HEK293 (cell line): Measurements from ENCODE around the gene NUAK1.

Experiments
- CTCF ChIA-PET: fragments of 350-600 bp; formaldehyde crosslinking; extraction: SDS; loops from one replicate; lab custom pipeline; 2021; ENCODE audit warnings: antibody characterized with exemption; lab: Yijun Ruan, JAX
- POLR2A ChIA-PET: fragments of 300-600 bp; formaldehyde crosslinking; extraction: SDS; loops from one replicate; lab custom pipeline; 2020; ENCODE audit warnings: antibody characterized with exemption, inconsistent platforms; lab: Yijun Ruan, JAX
- H3K27ac ChIP-seq: fragments of 200-500 bp; sonication (Bioruptor generic); 2 replicates; pipeline ENCODE4 v1.5.1; 2014; ENCODE audit warnings: low read depth, low read length, control low read depth, inconsistent platforms; ENCODE audit errors: extremely low read depth
- H3K36me3 ChIP-seq, 2 experiments: fragments of 200-500 bp in 1 of 2; sonication (Bioruptor generic) in 1 of 2; 1 replicate in 1 of 2; 2 replicates in 1 of 2; pipeline ENCODE4 v1.5.1; 2014 to 2017; ENCODE audit warnings: inconsistent platforms in 2 of 2, low read length in 2 of 2; ENCODE audit not compliant: control insufficient read depth in 2 of 2, insufficient read depth in 1 of 2
- H3K4me1 ChIP-seq: fragments of 200-500 bp; sonication (Bioruptor generic); 2 replicates; pipeline ENCODE4 v1.5.1; 2014; ENCODE audit warnings: mild to moderate bottlenecking, low read length, inconsistent platforms; ENCODE audit not compliant: control insufficient read depth, insufficient read depth
- H3K4me3 ChIP-seq: 2 replicates; pipeline ENCODE4 v1.5.1; 2011; ENCODE audit warnings: low read depth, mild to moderate bottlenecking, control low read depth, low read length, moderate library complexity
- H3K9me3 ChIP-seq: fragments of 200-500 bp; sonication (Bioruptor generic); 2 replicates; pipeline ENCODE4 v1.5.1; 2014; ENCODE audit warnings: low read depth, low read length, inconsistent platforms; ENCODE audit not compliant: control insufficient read depth, insufficient read depth
- GLI2 ChIP-seq: fragments of 450-650 bp; formaldehyde crosslinking; IDR thresholded peaks from 2 replicates; pipeline ENCODE4; 2017; ENCODE audit warnings: missing biosample characterization, missing genetic modification characterization, low read depth, borderline replicate concordance
- IKZF3 ChIP-seq: fragments of 450-650 bp; IDR thresholded peaks from 2 replicates; pipeline ENCODE4 v1.5.0; 2018; ENCODE audit warnings: missing biosample characterization, mild to moderate bottlenecking, missing genetic modification characterization, moderate library complexity
- KLF10 ChIP-seq: fragments of 450-650 bp; IDR thresholded peaks from 2 replicates; pipeline ENCODE4 v1.5.1; 2018; ENCODE audit warnings: missing biosample characterization, mild to moderate bottlenecking, missing genetic modification characterization
- KLF9 ChIP-seq: fragments of 450-650 bp; formaldehyde crosslinking; IDR thresholded peaks from 2 replicates; pipeline ENCODE4 v1.5.1; 2016; ENCODE audit warnings: missing biosample characterization, missing genetic modification characterization, low read depth
- PRDM1 ChIP-seq: fragments of 450-650 bp; formaldehyde crosslinking; IDR thresholded peaks from 2 replicates; pipeline ENCODE4; 2016; ENCODE audit warnings: missing biosample characterization, missing genetic modification characterization
- YY1 ChIP-seq: fragments of 450-650 bp; formaldehyde crosslinking; IDR thresholded peaks from 2 replicates; pipeline ENCODE4 v1.5.1; 2018; ENCODE audit warnings: missing biosample characterization, missing genetic modification characterization
- ZBTB48 ChIP-seq: fragments of 450-650 bp; formaldehyde crosslinking; IDR thresholded peaks from 2 replicates; pipeline ENCODE4 v1.5.1; 2016; ENCODE audit warnings: missing biosample characterization, missing genetic modification characterization
- ZBTB7A ChIP-seq: fragments of 450-650 bp; formaldehyde crosslinking; IDR thresholded peaks from 2 replicates; pipeline ENCODE4 v1.5.1; 2016; ENCODE audit warnings: low read depth, missing biosample characterization, missing genetic modification characterization
- ZFP3 ChIP-seq: fragments of 450-650 bp; formaldehyde crosslinking; IDR thresholded peaks from 2 replicates; pipeline ENCODE4 v1.5.1; 2016; ENCODE audit warnings: low read depth, missing biosample characterization, missing genetic modification characterization
- ZNF10 ChIP-seq: fragments of 450-650 bp; formaldehyde crosslinking; IDR thresholded peaks from 2 replicates; pipeline ENCODE4 v1.5.1; 2017; ENCODE audit warnings: missing biosample characterization, missing genetic modification characterization
- ZNF146 ChIP-seq: fragments of 450-650 bp; formaldehyde crosslinking; IDR thresholded peaks from 2 replicates; pipeline ENCODE4 v1.5.1; 2016; ENCODE audit warnings: missing biosample characterization, missing genetic modification characterization
- ZNF16 ChIP-seq: fragments of 450-650 bp; formaldehyde crosslinking; IDR thresholded peaks from 2 replicates; pipeline ENCODE4 v1.5.1; 2016; ENCODE audit warnings: low read depth, missing biosample characterization, missing genetic modification characterization
- ZNF362 ChIP-seq: fragments of 450-650 bp; formaldehyde crosslinking; IDR thresholded peaks from 2 replicates; pipeline ENCODE4 v1.5.1; 2016; ENCODE audit warnings: missing biosample characterization, missing genetic modification characterization
- ZNF529 ChIP-seq: fragments of 450-650 bp; formaldehyde crosslinking; IDR thresholded peaks from 2 replicates; pipeline ENCODE4 v1.5.1; 2017; ENCODE audit warnings: missing genetic modification characterization, missing biosample characterization; ENCODE audit not compliant: insufficient replicate concordance
- ZNF558 ChIP-seq: fragments of 450-650 bp; formaldehyde crosslinking; IDR thresholded peaks from 2 replicates; pipeline ENCODE4 v1.5.1; 2016; ENCODE audit warnings: missing biosample characterization, missing genetic modification characterization
- ZNF561 ChIP-seq: fragments of 450-650 bp; IDR thresholded peaks from 2 replicates; pipeline ENCODE4 v1.5.1; 2018; ENCODE audit warnings: missing biosample characterization, missing genetic modification characterization, borderline replicate concordance
- ZNF580 ChIP-seq: fragments of 450-650 bp; formaldehyde crosslinking; IDR thresholded peaks from 2 replicates; pipeline ENCODE4 v1.5.1; 2016; ENCODE audit warnings: missing biosample characterization, missing genetic modification characterization
- ZNF645 ChIP-seq: fragments of 450-650 bp; formaldehyde crosslinking; IDR thresholded peaks from 2 replicates; pipeline ENCODE4; 2016; ENCODE audit warnings: missing biosample characterization, missing genetic modification characterization
- ZNF677 ChIP-seq: fragments of 450-650 bp; IDR thresholded peaks from 2 replicates; pipeline ENCODE4 v1.5.0; 2018; ENCODE audit warnings: missing biosample characterization, mild to moderate bottlenecking, missing genetic modification characterization, moderate library complexity
- ZXDB ChIP-seq: fragments of 450-650 bp; formaldehyde crosslinking; IDR thresholded peaks from 2 replicates; pipeline ENCODE4 v1.5.1; 2016; ENCODE audit warnings: missing biosample characterization, missing genetic modification characterization
- TF ChIP-seq, protein P1 (sequence below): sonication (generic); formaldehyde crosslinking; IDR thresholded peaks from 2 replicates; pipeline ENCODE4 v1.8.1; 2022; ENCODE audit warnings: mild to moderate bottlenecking, moderate library complexity, missing genetic modification reagents
- TF ChIP-seq, protein P2 (sequence below): fragments of 450-650 bp; formaldehyde crosslinking; IDR thresholded peaks from 2 replicates; pipeline ENCODE4 v1.5.1; 2016; ENCODE audit warnings: missing biosample characterization, missing genetic modification characterization
- TF ChIP-seq, protein P3 (sequence below): fragments of 450-650 bp; formaldehyde crosslinking; conservative IDR thresholded peaks from 2 replicates; pipeline ENCODE4 v1.5.1; 2016; ENCODE audit warnings: low read depth, missing biosample characterization, missing genetic modification characterization

NUAK1 gene

DNA sequence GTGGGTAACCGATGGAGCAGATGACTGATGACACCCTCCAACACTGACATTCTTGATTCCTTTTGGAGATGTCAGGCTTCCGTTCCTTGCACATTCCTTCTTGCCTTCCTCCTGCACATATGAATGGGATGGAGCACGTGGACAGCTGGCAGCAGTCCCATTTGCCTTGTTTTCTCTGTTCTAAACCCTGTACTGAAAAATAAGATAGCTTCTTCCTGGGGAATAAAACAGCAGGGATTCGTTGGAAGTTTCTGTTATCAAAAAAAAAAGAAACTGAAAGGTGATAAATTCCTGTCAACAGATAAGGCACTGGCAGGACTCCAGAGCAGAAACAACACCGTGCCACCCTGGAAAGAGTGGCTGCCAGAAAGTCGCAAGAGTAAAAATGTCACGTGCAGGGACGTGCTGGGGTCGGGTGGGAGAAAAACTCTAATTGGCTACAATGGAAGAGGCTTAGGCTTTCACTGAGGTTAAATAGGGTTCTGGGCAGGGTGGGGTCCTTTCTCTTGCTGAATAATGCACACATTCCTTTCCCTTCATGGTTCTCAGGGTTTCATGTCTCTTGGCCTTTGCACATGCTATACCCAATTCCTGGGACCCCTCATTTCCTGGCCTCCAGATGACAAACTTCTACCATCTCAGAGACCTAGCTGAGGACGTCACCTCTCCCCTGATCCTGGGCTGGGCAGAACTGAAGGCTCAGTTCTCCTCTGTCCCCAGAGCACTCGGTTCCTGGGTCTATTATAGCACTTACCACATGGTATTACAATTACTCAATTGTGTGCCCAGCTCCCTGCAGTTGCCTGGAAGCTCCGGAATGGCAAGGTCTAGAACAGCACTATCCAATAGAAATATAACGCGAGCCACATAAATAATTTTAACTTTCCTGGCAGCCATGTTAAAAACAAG is 7.0 kb upstream of the NUAK1 start (continued):
- TF ChIP-seq ZNF580 (tag by site-specific recombination) (peak; percentile 10; the same call in 1 of the 2 replicates), IKZF3 (tag by site-specific recombination) (peak; percentile 70), ZBTB48 (tag by site-specific recombination) (peak; percentile 33; the same call in 1 of the 2 replicates), ZXDB (tag by site-specific recombination) (peak; percentile 91), ZNF561 (tag by site-specific recombination) (peak; percentile 91), ZNF677 (tag by site-specific recombination) (no peak), KLF10 (0 out of 2 replicates have a peak, but pooled peaks have one; percentile 25), ZNF16 (tag by site-specific recombination) (no peak), PRDM1 (tag by site-specific recombination) (peak; percentile 77), ZNF529 (tag by site-specific recombination) (no peak), ZNF362 (tag by site-specific recombination) (no peak)
- TF ChIP-seq, protein P1, sequence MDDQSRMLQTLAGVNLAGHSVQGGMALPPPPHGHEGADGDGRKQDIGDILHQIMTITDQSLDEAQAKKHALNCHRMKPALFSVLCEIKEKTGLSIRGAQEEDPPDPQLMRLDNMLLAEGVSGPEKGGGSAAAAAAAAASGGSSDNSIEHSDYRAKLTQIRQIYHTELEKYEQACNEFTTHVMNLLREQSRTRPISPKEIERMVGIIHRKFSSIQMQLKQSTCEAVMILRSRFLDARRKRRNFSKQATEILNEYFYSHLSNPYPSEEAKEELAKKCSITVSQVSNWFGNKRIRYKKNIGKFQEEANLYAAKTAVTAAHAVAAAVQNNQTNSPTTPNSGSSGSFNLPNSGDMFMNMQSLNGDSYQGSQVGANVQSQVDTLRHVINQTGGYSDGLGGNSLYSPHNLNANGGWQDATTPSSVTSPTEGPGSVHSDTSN: no peak
- TF ChIP-seq, protein P2, sequence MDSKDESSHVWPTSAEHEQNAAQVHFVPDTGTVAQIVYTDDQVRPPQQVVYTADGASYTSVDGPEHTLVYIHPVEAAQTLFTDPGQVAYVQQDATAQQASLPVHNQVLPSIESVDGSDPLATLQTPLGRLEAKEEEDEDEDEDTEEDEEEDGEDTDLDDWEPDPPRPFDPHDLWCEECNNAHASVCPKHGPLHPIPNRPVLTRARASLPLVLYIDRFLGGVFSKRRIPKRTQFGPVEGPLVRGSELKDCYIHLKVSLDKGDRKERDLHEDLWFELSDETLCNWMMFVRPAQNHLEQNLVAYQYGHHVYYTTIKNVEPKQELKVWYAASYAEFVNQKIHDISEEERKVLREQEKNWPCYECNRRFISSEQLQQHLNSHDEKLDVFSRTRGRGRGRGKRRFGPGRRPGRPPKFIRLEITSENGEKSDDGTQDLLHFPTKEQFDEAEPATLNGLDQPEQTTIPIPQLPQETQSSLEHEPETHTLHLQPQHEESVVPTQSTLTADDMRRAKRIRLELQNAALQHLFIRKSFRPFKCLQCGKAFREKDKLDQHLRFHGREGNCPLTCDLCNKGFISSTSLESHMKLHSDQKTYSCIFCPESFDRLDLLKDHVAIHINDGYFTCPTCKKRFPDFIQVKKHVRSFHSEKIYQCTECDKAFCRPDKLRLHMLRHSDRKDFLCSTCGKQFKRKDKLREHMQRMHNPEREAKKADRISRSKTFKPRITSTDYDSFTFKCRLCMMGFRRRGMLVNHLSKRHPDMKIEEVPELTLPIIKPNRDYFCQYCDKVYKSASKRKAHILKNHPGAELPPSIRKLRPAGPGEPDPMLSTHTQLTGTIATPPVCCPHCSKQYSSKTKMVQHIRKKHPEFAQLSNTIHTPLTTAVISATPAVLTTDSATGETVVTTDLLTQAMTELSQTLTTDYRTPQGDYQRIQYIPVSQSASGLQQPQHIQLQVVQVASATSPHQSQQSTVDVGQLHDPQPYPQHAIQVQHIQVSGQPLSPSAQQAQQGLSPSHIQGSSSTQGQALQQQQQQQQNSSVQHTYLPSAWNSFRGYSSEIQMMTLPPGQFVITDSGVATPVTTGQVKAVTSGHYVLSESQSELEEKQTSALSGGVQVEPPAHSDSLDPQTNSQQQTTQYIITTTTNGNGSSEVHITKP (tag by site-specific recombination): peak; percentile 55

DNA sequence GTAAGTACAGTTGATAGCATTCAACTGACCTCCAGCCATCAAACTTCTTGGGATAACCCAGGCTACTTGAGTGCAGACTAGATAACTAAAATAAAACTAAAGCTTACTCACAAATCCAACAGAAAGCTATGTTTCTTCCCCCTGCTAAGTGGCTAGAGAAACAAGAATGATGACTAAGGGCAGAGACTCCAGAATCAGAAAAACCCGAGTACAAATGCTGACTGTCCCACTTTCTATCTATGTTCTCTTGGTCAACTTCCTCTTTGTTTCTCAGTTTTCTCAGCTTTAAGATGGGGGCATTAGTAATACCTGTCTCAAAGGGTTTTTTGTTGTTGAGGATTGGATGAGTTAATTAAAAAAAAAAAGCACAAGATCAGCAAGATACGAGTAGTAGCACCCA is 6.1 kb upstream of the NUAK1 start:
- no peak overlapping the region for H3K4me3 ChIP-seq
- H3K9me3 ChIP-seq: no peaks in the 10 kb centered on the region
- no peaks in the 10 kb centered on the region for H3K36me3 ChIP-seq
- POLR2A ChIA-PET: no interaction called here
- CTCF ChIA-PET: interaction anchor here (0.7 to 2.7 kb wide), 5 partner anchors 9 to 1339 kb away, joined by 6 to 8 read pairs (median 6); no protein-coding TSS in a partner anchor
- H3K27ac ChIP-seq: no peak overlapping the region
- H3K4me1 ChIP-seq: peaks cover 28% of the 10 kb centered on the region
- no peak for TF ChIP-seq ZFP3 (tag by site-specific recombination)
- TF ChIP-seq ZNF645 (tag by site-specific recombination): no peak
- no peak for TF ChIP-seq ZNF146 (tag by site-specific recombination)
- TF ChIP-seq YY1 (tag by site-specific recombination): no peak
- TF ChIP-seq, protein P3, sequence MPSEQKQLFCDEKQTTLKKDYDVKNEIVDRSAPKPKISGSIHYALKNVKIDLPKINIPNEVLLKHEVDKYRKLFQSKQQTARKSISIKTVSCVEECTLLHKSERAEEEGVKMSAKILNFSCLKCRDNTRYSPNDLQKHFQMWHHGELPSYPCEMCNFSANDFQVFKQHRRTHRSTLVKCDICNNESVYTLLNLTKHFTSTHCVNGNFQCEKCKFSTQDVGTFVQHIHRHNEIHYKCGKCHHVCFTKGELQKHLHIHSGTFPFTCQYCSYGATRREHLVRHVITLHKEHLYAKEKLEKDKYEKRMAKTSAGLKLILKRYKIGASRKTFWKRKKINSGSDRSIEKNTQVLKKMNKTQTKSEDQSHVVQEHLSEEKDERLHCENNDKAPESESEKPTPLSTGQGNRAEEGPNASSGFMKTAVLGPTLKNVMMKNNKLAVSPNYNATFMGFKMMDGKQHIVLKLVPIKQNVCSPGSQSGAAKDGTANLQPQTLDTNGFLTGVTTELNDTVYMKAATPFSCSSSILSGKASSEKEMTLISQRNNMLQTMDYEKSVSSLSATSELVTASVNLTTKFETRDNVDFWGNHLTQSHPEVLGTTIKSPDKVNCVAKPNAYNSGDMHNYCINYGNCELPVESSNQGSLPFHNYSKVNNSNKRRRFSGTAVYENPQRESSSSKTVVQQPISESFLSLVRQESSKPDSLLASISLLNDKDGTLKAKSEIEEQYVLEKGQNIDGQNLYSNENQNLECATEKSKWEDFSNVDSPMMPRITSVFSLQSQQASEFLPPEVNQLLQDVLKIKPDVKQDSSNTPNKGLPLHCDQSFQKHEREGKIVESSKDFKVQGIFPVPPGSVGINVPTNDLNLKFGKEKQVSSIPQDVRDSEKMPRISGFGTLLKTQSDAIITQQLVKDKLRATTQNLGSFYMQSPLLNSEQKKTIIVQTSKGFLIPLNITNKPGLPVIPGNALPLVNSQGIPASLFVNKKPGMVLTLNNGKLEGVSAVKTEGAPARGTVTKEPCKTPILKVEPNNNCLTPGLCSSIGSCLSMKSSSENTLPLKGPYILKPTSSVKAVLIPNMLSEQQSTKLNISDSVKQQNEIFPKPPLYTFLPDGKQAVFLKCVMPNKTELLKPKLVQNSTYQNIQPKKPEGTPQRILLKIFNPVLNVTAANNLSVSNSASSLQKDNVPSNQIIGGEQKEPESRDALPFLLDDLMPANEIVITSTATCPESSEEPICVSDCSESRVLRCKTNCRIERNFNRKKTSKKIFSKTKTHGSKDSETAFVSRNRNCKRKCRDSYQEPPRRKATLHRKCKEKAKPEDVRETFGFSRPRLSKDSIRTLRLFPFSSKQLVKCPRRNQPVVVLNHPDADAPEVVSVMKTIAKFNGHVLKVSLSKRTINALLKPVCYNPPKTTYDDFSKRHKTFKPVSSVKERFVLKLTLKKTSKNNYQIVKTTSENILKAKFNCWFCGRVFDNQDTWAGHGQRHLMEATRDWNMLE (tag by site-specific recombination): no peak
- no peak for TF ChIP-seq ZBTB7A (tag by site-specific recombination)
- no peak for TF ChIP-seq GLI2 (tag by site-specific recombination)
- no peak for TF ChIP-seq ZNF10 (tag by site-specific recombination)
- no peak for TF ChIP-seq ZNF558
- TF ChIP-seq KLF9 (tag by site-specific recombination): no peak
